Measurements from ENCODE around the gene EIF4ENIF1.
"Not testable (repeated sequence)": the region's sequence is repeated elsewhere in the genome, so short reads cannot be mapped to it uniquely, and the experiment has no call there.

The EIF4ENIF1 gene

DNA sequence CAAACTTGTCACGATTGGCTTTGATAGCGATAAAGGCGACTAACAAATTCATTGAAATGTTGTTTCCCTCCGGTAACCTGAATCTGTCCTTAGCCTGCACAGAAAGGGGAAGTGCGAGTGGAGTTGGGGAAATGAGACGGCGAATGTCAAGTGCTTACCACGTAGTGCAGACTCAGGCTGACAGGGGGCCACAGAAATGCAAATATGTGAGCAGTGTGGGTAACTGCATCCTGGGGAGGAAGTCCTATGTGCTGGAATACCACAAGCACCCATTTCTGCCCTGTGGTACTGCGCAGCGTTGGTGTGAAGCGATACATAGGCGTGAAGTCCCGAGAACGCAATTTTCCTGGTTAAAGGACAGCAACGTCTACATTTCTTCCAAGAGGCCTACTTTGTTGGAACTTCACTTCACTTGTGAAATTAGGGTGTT is 869 bp upstream of the EIF4ENIF1 start:
- TF ChIP-seq, protein P1, sequence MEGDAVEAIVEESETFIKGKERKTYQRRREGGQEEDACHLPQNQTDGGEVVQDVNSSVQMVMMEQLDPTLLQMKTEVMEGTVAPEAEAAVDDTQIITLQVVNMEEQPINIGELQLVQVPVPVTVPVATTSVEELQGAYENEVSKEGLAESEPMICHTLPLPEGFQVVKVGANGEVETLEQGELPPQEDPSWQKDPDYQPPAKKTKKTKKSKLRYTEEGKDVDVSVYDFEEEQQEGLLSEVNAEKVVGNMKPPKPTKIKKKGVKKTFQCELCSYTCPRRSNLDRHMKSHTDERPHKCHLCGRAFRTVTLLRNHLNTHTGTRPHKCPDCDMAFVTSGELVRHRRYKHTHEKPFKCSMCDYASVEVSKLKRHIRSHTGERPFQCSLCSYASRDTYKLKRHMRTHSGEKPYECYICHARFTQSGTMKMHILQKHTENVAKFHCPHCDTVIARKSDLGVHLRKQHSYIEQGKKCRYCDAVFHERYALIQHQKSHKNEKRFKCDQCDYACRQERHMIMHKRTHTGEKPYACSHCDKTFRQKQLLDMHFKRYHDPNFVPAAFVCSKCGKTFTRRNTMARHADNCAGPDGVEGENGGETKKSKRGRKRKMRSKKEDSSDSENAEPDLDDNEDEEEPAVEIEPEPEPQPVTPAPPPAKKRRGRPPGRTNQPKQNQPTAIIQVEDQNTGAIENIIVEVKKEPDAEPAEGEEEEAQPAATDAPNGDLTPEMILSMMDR (conservative IDR thresholded peaks at IDR 0.05; ENCODE audit: low read length), result peak; percentile 24
- H3K4me3 ChIP-seq (ENCODE audit: low read length), result peak overlapping the region; percentile 91

DNA sequence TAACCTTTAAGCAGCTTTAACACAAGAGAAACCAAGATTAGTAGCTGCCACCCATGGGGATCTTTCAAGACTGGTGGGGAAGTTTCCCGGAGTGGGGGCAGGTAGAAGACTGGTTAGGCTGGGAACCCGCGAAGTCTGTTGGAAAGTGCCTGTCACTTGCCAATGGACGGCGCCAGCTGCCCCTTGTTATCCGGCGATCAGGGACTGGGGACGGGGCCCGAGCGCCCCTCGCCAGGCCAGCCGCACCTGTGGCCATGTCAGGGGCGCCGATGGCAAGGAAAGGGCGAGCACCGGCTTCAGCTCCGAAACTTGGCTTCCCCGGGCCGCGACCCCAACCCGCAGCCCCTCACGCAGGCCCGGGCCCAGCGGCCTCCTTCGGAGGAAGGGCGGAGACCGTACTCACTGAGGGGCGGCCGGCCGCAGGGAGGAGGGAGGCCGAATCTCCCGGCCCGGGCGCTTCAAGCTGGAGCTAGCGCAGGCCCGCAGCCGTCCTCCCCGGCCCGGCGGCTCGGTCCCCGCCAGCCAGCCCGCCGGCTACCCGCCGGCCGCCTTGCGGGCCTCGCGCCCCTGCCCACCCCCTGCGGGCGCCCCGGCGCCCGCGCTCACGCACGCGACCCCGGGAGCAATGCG is 539 bp downstream of the EIF4ENIF1 start:
- TF ChIP-seq, protein P1 (conservative IDR thresholded peaks at IDR 0.05; ENCODE audit: low read length), result no peak
- peak; percentile 26 for DNase-seq (ENCODE audit: low read depth)
- peak overlapping the region; percentile 91 for H3K4me3 ChIP-seq (ENCODE audit: low read length)

More for the DNA sequence above, 869 bp upstream of the EIF4ENIF1 start:
- DNase-seq (ENCODE audit: low read depth), result peak; percentile 80

DNA sequence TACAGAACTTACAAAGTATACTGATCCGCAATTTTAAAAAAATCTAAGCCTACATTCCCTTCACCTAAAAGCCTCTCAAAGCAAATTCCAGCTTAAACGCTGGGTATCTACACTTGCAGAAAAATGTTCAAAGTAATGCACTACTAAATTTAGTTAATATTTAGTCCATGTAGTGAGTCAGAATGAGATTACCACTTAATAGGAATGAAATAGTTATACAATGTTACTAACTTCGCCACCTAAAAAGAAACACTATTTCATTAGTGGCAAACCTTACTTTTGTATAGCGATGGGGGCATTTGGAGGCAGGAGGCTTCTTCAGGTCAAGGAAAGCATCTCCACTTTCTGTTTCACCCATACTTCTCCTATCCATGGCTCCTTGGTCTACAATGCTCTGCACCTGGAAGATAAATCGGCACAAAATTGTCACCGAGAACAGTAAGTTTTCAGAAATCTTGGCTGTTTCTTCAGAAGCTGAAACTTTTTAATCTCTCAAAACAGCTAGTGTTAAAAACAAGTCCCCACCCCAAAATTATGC is 1.2 kb downstream of the EIF4ENIF1 start:
- DNase-seq (ENCODE audit: low read depth), result no peak
- TF ChIP-seq, protein P1 (conservative IDR thresholded peaks at IDR 0.05; ENCODE audit: low read length), result no peak
- peak overlapping the region; percentile 75 for H3K4me3 ChIP-seq (ENCODE audit: low read length)

DNA sequence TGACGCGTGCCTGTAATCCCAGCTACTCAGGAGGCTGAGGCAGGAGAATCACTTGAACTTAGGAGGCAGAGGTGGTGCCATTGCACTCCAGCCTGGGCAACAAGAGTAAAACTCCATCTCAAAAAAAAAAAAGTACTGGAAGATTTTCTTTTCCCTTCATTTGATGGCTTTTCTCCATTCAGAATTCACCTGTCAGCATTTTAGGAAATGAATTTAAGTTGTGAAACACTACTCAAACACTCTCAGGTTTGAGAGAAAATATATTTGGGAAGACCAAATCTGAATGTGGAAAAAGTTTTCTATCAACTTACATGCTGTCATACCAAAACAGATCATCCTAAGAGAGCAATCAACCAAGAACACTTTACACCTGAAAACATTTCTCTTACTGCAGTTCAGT is 2.7 kb downstream of the EIF4ENIF1 start:
- no peak overlapping the region for H3K4me3 ChIP-seq (ENCODE audit: low read length)
- TF ChIP-seq, protein P1 (conservative IDR thresholded peaks at IDR 0.05; ENCODE audit: low read length), result no peak
- DNase-seq (ENCODE audit: low read depth), result no peak

DNA sequence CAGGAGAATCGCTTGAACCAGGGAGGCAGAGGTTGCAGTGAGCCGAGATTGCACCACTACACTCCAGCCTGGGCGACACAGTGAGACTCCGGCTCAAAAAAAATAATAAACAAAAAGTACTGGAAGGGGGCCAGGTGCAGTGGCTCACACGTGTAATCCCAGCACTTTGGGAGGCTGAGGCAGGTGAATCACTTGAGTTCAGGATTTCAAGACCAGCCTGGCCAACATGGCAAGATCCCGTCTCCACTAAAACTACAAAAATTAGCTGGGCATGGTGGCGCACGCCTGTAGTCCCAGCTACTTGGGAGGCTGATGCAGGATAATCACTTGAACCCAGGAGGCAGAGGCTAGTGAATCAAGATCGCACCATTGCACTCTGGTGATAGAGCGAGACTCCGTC is 3.3 kb downstream of the EIF4ENIF1 start:
- not testable (repeated sequence) for H3K4me3 ChIP-seq (ENCODE audit: low read length); DNase-seq (ENCODE audit: low read depth)

DNA sequence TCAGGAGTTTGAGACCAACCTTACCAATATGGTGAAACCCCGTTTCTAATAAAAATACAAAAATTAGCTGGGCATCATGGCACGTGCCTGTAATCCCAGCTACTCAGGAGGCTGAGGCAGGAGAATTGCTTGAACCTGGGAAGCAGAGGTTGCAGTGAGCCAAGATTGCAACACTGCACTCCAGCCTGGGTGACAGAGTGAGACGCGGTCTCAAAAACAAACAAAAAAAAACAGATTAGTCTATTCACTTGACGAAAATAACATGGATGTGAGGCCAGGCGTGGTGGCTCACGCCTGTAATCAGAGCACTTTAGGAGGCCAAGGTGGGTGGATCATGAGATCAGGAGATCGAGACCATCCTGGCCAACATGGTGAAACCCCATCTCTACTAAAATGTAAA is 7.2 kb downstream of the EIF4ENIF1 start:
- DNase-seq (ENCODE audit: low read depth); H3K4me3 ChIP-seq (ENCODE audit: low read length): not testable (repeated sequence)

DNA sequence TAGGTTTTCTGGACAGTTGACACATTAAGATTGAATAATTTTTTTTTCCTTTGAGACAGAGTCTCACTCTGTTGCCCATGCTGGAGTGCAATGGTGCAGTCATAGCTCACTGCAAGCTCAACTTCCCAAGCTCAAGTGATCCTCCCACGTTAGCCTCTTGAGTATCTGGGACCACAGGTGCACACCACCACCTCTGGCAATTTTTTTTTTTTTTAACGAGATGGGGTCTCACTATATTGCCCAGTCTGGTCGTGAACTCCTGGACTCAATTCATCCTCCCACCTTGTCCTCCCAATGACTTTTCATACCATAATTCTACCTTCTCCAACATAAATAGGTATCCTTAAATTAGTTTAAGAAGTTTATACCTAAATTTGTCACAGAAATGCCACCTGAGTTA is 8.5 kb downstream of the EIF4ENIF1 start:
- no peak overlapping the region for H3K4me3 ChIP-seq (ENCODE audit: low read length)
- TF ChIP-seq, protein P1 (conservative IDR thresholded peaks at IDR 0.05; ENCODE audit: low read length), result no peak
- DNase-seq (ENCODE audit: low read depth), result no peak

DNA sequence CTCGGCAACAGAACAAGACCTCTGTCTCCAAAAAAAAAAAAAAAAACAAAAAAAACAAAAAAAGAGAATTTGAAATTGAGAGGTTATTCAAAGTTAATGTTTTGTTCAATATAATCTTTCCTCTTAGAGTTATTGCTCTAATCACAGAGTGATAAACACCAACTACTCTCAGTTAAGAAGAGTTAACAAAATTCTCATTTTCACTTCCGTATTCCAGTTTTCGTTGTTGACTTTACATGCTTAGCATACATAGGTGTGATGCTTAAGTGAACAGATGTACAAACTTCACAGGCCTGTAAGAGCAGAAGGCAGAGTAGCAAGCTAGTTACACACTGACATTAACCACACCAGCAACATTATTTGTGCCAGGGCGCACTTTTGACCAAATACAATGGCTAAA is 12.3 kb downstream of the EIF4ENIF1 start:
- no peak for DNase-seq (ENCODE audit: low read depth)
- TF ChIP-seq, protein P1 (conservative IDR thresholded peaks at IDR 0.05; ENCODE audit: low read length), result no peak
- no peak overlapping the region for H3K4me3 ChIP-seq (ENCODE audit: low read length)
